PFSK-1 (cell line): ENCODE data around the gene DCT.

Experiments used
- FOXP2 ChIP-seq: optimal IDR thresholded peaks from 2 replicates; pipeline ENCODE3; 2011; ENCODE audit warnings: borderline replicate concordance, control low read depth, inconsistent platforms; ENCODE audit not compliant: insufficient read depth; ENCODE audit errors: extremely low read length, extremely low read depth
- POLR2AphosphoS5 ChIP-seq: IDR thresholded peaks from 2 replicates; pipeline ENCODE4 v1.6.1; 2012; ENCODE audit warnings: low read depth, mild to moderate bottlenecking, control low read depth, low read length, moderate library complexity
- REST ChIP-seq, 2 experiments: IDR thresholded peaks; 2 replicates each; pipeline versions ENCODE4 v1.6.1 to v1.8.0; 2011 to 2012; ENCODE audit warnings: low read depth in 2 of 2, low read length in 2 of 2, control low read depth in 1 of 2, inconsistent platforms in 1 of 2, mild to moderate bottlenecking in 1 of 2, moderate library complexity in 1 of 2; ENCODE audit not compliant: insufficient read depth in 1 of 2
- SIN3A ChIP-seq: IDR thresholded peaks from 2 replicates; pipeline ENCODE4 v1.6.1; 2012; ENCODE audit warnings: mild to moderate bottlenecking, low read length, moderate library complexity, borderline replicate concordance; ENCODE audit not compliant: insufficient read depth
- TAF1 ChIP-seq: IDR thresholded peaks from 2 replicates; pipeline ENCODE4 v1.6.1; 2012; ENCODE audit warnings: low read length, control low read depth, borderline replicate concordance; ENCODE audit not compliant: insufficient read depth

The DCT gene

DNA sequence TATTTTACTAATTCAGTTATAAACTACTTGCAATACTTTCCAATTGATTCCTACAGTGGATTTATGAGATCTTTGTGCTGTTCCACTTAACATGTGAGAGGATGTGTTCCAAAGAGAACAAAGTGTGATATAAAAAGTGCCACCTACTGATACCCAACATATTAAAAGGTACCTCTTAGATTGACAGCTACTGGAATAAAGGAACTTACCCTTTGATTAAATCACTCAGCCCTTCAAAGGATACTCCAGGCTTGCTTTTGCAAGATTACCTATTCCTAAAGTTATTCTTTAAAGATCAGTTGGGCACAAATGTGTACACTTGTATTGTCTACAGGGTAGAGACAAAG lies 65.9 kb downstream of the DCT start:
- no peak for TF ChIP-seq FOXP2
- no peak for TF ChIP-seq TAF1
- no peak for TF ChIP-seq POLR2AphosphoS5
- no peak for TF ChIP-seq SIN3A
- TF ChIP-seq REST (IDR thresholded peaks at IDR 0.05; ENCODE audit: insufficient read depth in 1 of 2, low read depth in 2 of 2, low read length in 2 of 2): no peak

- TF ChIP-seq FOXP2 (no peak), SIN3A (no peak), TAF1 (no peak), REST (IDR thresholded peaks at IDR 0.05; ENCODE audit: insufficient read depth in 1 of 2, low read depth in 2 of 2, low read length in 2 of 2) (no peak), POLR2AphosphoS5 (no peak)
Observed at GRCh38 chr13:94412870-94413597, 66.4 kb downstream of the DCT start.

DNA sequence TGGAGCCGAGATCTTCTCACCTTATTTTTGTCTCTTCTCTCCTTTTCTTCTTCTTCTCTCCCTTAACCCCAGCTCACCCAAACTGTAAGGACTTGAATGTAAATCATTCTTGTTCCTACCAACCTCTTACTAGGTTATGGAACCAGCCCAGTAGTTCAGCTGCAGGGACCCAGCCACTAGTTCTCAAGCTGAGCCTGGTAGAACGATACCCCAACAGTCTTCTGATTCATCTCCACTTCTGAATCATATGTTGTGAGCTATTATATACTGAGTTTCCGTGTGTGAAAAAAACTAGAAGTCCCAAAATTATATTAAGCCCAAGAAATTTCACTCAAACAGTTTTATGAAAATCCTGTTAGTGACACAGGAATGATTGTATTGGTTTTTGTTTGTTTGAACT lies 67.7 kb downstream of the DCT start:
- TF ChIP-seq SIN3A: no peak
- no peak for TF ChIP-seq TAF1
- TF ChIP-seq FOXP2: no peak

- TF ChIP-seq FOXP2 (no peak), POLR2AphosphoS5 (no peak), SIN3A (no peak), TAF1 (no peak), REST (IDR thresholded peaks at IDR 0.05; ENCODE audit: insufficient read depth in 1 of 2, low read depth in 2 of 2, low read length in 2 of 2) (no peak)
Observed at GRCh38 chr13:94408314-94409036, 71.0 kb downstream of the DCT start.

DNA sequence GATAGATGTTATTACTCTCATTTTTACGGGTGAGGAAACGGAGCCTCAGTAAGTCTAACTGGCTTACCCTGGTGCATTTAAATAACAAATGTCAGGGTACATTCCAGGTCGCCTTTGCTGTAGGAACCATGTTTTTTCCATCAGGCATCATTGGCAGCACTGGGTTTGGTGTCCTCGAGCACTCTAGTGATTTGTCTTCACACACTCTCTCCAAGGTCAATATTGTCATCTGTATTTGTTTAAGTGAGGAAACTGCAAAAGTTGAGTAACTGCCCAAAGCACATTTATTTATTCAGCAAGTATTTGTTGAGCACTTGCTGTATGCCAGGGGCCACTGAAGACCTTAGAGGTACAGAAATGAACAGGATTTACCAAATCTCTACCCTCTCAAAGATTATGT lies 78.6 kb downstream of the DCT start:
- no peak for TF ChIP-seq POLR2AphosphoS5
- TF ChIP-seq REST (IDR thresholded peaks at IDR 0.05; ENCODE audit: insufficient read depth in 1 of 2, low read depth in 2 of 2, low read length in 2 of 2): no peak
- TF ChIP-seq FOXP2: no peak
- TF ChIP-seq SIN3A: no peak
- TF ChIP-seq TAF1: no peak
